Measurements from ENCODE around the gene SLC2A13. TPM values are rescaled to one million over a fixed set of nuclear protein-coding genes. Genes with fewer than 3 reads are reported as not detected.

SLC2A13 gene
- total and polyA plus RNA-seq, 5 donors, result 2.8 to 15.5 (median 7.2) TPM

DNA sequence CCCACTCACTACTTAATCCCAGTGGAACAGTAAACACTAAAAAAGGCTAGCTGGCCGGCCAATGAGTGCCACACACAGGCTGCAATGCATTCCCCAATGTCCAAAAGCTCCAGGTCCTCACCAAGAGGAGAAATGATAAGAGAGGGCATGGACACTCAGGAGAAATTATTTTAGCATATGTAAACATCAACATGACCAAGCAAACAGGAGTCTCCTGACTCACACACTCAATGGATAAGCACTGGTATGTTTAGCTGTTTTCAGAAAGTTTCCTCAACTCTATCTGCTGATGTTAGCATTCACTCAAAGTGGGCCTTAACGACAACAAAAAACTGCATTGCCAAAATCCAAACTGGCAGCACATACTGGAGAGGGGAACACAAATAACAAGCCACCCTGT is 105.0 kb downstream of the SLC2A13 start:
- ATAC-seq (no peak), DNase-seq (no peak)
- Histone ChIP-seq H3K4me3 (ENCODE audit: low read length) (no peak overlapping the region), H3K27ac (ENCODE audit: low read length) (no peak overlapping the region), H3K4me1 (ENCODE audit: control insufficient read depth, insufficient read depth, low read length) (no peaks in the 10 kb centered on the region), H3K9me3 (ENCODE audit: control insufficient read depth, low read length) (no peaks in the 10 kb centered on the region), H3K27me3 (ENCODE audit: control insufficient read depth, insufficient read depth) (no peaks in the 10 kb centered on the region)
- WGBS, result 98% methylated on average over 2 of the region's 2 CpGs
- intact Hi-C loops (cut with DNase I), result no loop called here

DNA sequence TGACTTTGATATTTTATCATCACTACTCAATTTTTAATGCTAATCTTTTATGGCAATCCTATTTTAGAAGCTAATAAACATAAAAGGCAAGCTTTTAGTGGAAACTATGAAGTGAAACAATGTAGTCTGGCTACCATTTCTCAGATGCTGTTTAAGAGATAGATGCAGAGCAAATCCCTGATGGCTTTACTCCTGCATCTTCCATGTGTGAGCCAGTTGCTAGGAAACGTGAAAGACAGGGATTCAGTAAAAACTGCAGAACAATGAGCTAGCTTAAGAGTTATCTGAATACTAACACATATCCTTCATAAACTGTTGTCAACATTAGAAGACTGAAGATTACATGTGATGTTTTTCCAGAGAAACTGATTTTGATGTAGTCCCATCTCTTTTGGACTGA is 112.6 kb downstream of the SLC2A13 start:
- no peaks in the 10 kb centered on the region for H3K9me3 ChIP-seq (ENCODE audit: control insufficient read depth, low read length)
- intact Hi-C loops (cut with DNase I), result loop anchor here in 2 of 4 donors (10.0 kb wide), 2 partner anchors 218 to 228 kb away; no protein-coding TSS in a partner anchor
- H3K4me1 ChIP-seq (ENCODE audit: control insufficient read depth, insufficient read depth, low read length), result no peaks in the 10 kb centered on the region
- H3K27me3 ChIP-seq (ENCODE audit: control insufficient read depth, insufficient read depth), result no peaks in the 10 kb centered on the region
- H3K27ac ChIP-seq (ENCODE audit: low read length), result no peak overlapping the region
- ATAC-seq (no peak), DNase-seq (no peak)
- 70% methylated on average over 1 of the region's 1 CpG for WGBS
- H3K4me3 ChIP-seq (ENCODE audit: low read length), result no peak overlapping the region

DNA sequence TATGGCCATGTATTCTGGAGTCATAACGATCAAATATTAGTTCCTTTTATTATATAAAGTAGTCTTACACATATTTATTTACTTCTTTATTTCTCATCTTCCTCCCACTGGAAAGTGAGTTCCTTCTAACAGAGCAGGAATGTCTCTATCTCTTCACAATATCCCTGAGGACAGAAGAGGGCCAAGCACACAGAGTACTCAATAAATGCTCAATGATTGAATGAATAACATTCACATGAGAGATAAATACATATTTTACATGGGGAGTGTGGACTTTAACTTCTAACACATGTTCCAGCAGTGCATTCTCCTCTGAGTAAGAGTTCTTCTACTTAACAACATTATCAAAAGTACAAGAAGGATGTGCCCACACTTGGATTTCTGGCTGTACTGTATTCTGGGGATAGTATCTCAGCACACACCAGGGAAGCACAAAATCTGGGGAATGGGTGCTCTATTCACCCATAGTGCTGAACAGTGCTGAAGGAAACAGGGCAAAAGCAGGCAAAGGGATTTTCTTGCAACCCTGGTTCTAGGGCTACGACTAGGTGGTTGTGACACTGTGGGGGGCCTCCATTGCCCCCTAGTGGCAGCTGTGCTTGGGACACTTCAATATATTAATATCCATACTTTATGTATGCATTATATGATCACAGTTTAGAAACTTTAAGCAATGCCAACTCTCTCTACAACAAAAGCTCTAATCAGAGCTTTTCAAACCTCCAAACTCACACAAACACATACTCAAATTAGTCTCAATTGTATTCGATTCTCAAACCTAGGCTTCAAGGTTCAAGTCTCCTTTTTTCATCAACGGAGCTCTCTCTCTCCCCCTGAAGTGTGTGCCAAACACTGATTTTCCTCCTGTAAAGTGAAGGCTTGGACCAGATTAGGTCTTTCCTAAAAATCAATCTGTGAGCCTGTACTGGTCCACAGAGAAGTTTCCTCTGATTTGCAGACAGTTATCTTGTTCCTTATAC is 115.5 kb downstream of the SLC2A13 start:
- Histone ChIP-seq H3K4me1 (ENCODE audit: control insufficient read depth, insufficient read depth, low read length) (no peaks in the 10 kb centered on the region), H3K27me3 (ENCODE audit: control insufficient read depth, insufficient read depth) (no peaks in the 10 kb centered on the region), H3K9me3 (ENCODE audit: control insufficient read depth, low read length) (no peaks in the 10 kb centered on the region), H3K27ac (ENCODE audit: low read length) (no peak overlapping the region), H3K4me3 (ENCODE audit: low read length) (no peak overlapping the region)
- intact Hi-C loops (cut with DNase I), result loop anchor here in 2 of 4 donors (10.0 kb wide), 2 partner anchors 216 to 226 kb away; no protein-coding TSS in a partner anchor
- ATAC-seq, result peak; percentile 67 to 83
- 37% methylated on average over 4 of the region's 4 CpGs for WGBS
- peak; percentile 46 to 79 (median 59) for DNase-seq

DNA sequence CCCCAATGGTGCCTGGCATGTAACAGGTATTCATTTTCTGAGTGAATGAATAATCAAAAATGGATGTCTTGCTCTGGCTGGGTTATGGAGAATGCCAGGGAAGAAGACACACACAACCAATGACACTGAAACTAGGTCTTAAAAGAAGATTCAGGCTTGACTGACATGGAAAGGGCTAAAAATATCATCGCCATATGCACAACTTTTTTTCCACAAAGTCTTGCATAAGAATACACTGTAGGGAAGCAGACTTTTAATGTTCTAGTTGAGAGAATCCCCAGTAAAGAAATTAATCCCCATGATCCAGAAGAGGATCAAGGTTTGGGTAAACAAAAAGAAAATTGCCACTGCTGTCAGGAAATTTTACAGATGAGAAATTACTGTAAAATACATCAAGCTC is 116.4 kb downstream of the SLC2A13 start:
- H3K4me3 ChIP-seq (ENCODE audit: low read length), result no peak overlapping the region
- intact Hi-C loops (cut with DNase I), result loop anchor here in 1 of 4 donors (5.0 kb wide), 1 partner anchor 222 kb away; no protein-coding TSS in a partner anchor
- ATAC-seq (no peak), DNase-seq (no peak)
- 95% methylated on average over 1 of the region's 1 CpG for WGBS
- no peaks in the 10 kb centered on the region for H3K9me3 ChIP-seq (ENCODE audit: control insufficient read depth, low read length)
- H3K27ac ChIP-seq (ENCODE audit: low read length), result no peak overlapping the region
- H3K27me3 ChIP-seq (ENCODE audit: control insufficient read depth, insufficient read depth), result no peaks in the 10 kb centered on the region
- H3K4me1 ChIP-seq (ENCODE audit: control insufficient read depth, insufficient read depth, low read length), result no peaks in the 10 kb centered on the region

DNA sequence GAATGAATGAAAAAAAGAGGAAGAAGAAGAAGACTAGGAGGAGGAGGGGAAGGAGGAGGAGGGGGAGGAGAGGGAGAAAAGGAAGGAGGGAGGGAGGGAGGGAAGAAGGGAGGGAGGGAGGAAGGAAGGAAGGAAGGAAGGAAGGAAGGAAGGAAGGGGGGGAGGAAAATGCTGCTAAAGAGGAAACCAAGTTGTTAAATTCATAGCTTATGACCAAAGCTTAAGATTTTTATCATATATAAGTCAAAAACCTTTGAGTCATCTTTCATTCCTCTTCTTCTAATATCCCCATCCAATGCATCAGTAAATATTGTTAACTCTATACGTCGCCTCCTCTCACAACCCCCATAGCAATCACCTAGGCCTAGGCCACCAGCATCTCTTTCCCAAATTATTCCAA is 117.3 kb downstream of the SLC2A13 start:
- ATAC-seq, result no peak
- H3K4me1 ChIP-seq (ENCODE audit: control insufficient read depth, insufficient read depth, low read length), result no peaks in the 10 kb centered on the region
- H3K27me3 ChIP-seq (ENCODE audit: control insufficient read depth, insufficient read depth), result no peaks in the 10 kb centered on the region
- WGBS, result 97% methylated on average over 2 of the region's 2 CpGs
- intact Hi-C loops (cut with DNase I), result loop anchor here in 1 of 4 donors (5.0 kb wide), 1 partner anchor 221 kb away; no protein-coding TSS in a partner anchor
- H3K4me3 ChIP-seq (ENCODE audit: low read length), result no peak overlapping the region
- H3K9me3 ChIP-seq (ENCODE audit: control insufficient read depth, low read length), result no peaks in the 10 kb centered on the region
- no peak overlapping the region for H3K27ac ChIP-seq (ENCODE audit: low read length)
- no peak for DNase-seq

DNA sequence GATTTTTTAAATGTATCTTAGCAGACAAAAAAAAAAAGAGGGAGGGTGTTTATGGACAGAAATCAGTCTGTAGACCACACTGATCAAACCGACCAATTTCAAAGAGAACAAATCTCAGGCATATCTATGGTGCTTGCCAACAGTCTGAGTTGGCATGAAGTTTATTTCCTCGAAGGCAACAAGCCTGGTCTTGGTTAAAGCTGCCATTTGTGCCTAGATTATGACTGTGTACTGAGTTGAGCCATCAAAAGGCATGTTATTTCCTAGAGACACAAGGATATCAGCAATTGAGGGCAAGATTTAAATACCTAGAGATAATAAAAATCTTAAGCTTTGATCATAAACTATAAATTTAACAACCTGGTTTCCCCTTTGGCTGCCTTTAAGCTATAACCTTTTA is 119.2 kb downstream of the SLC2A13 start:
- ATAC-seq (no peak), DNase-seq (no peak)
- Histone ChIP-seq H3K27ac (ENCODE audit: low read length) (no peak overlapping the region), H3K9me3 (ENCODE audit: control insufficient read depth, low read length) (no peaks in the 10 kb centered on the region), H3K27me3 (ENCODE audit: control insufficient read depth, insufficient read depth) (no peaks in the 10 kb centered on the region), H3K4me1 (ENCODE audit: control insufficient read depth, insufficient read depth, low read length) (no peaks in the 10 kb centered on the region), H3K4me3 (ENCODE audit: low read length) (no peak overlapping the region)
- 81% methylated on average over 2 of the region's 2 CpGs for WGBS
- intact Hi-C loops (cut with DNase I), result loop anchor here in 1 of 4 donors (5.0 kb wide), 1 partner anchor 219 kb away; no protein-coding TSS in a partner anchor

DNA sequence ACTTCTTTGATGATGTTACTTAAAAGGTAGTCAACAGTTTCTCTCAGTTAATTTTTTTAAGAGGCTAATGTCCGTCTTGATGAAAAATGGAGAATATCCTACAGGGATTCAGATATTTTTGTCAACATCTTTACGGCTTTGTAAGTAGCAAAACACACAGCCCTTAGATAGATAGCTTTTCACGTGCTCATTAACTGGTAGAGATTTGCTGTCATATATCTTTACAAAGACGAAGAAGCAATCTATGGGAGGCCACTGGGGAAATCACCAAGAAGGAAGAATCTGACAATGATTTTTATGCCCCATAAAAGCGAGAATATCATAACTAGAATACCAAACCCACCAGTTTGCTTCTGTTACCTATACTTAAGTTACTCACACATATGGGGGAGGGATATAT is 121.2 kb downstream of the SLC2A13 start:
- no peak for ATAC-seq
- intact Hi-C loops (cut with DNase I), result loop anchor here in 1 of 4 donors (5.0 kb wide), 1 partner anchor 217 kb away; no protein-coding TSS in a partner anchor
- WGBS, result 89% methylated on average over 5 of the region's 5 CpGs
- H3K4me1 ChIP-seq (ENCODE audit: control insufficient read depth, insufficient read depth, low read length), result no peaks in the 10 kb centered on the region
- no peaks in the 10 kb centered on the region for H3K27me3 ChIP-seq (ENCODE audit: control insufficient read depth, insufficient read depth)
- no peak overlapping the region for H3K4me3 ChIP-seq (ENCODE audit: low read length)
- H3K9me3 ChIP-seq (ENCODE audit: control insufficient read depth, low read length), result no peaks in the 10 kb centered on the region
- no peak for DNase-seq
- no peak overlapping the region for H3K27ac ChIP-seq (ENCODE audit: low read length)

DNA sequence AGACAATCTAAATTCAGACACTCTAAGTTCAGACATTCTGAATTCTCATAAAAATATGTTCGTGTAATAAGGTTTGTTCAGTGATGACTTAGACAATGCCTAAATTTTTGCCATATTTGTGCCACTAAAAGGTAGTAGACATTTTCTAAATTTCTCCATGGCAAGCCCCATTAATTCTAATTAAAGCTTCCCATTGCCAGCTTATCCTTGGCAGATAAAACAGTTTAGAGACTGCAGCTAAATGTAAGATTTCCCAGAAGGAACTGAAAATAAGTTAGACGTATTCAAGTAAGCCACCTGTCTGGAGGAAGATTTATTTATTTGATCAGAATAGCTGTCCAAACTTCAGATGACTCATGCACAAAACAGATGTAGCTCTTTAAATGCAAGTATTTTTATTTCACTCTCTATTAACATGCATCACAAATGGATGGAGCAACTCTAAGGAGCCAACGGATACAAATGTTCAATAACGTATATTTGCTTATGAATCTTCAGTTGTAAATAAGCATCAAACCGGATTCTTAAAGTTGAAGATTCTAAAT is 130.4 kb downstream of the SLC2A13 start:
- Histone ChIP-seq H3K27me3 (ENCODE audit: control insufficient read depth, insufficient read depth) (no peaks in the 10 kb centered on the region), H3K4me3 (ENCODE audit: low read length) (no peak overlapping the region), H3K27ac (ENCODE audit: low read length) (no peak overlapping the region), H3K9me3 (ENCODE audit: control insufficient read depth, low read length) (no peaks in the 10 kb centered on the region), H3K4me1 (ENCODE audit: control insufficient read depth, insufficient read depth, low read length) (no peaks in the 10 kb centered on the region)
- ATAC-seq (no peak), DNase-seq (no peak)
- 89% methylated on average over 5 of the region's 5 CpGs for WGBS
- intact Hi-C loops (cut with DNase I), result no loop called here

DNA sequence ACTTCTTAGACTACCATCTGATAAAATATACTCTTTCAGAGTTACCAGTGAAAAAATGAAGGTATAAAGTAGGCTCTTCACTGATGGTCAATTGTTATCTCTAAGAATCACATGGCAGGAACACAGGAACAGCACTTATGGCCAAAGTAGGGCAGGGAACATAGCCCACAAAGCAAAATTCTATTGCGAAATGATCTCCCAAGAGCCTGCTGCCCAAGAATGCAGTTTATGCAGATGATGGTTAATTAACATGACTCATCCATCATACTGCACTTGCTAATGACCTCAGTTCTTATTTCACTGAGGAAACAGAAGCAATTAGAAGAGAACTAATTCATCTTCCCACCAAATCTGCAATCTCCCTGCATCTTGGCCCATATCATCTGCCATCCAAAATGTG is 133.8 kb downstream of the SLC2A13 start:
- DNase-seq, result no peak
- Histone ChIP-seq H3K9me3 (ENCODE audit: control insufficient read depth, low read length) (no peaks in the 10 kb centered on the region), H3K27me3 (ENCODE audit: control insufficient read depth, insufficient read depth) (no peaks in the 10 kb centered on the region), H3K27ac (ENCODE audit: low read length) (no peak overlapping the region), H3K4me3 (ENCODE audit: low read length) (no peak overlapping the region), H3K4me1 (ENCODE audit: control insufficient read depth, insufficient read depth, low read length) (no peaks in the 10 kb centered on the region)
- ATAC-seq, result no peak
- intact Hi-C loops (cut with DNase I), result no loop called here
- WGBS, result 87% methylated on average over 1 of the region's 1 CpG

DNA sequence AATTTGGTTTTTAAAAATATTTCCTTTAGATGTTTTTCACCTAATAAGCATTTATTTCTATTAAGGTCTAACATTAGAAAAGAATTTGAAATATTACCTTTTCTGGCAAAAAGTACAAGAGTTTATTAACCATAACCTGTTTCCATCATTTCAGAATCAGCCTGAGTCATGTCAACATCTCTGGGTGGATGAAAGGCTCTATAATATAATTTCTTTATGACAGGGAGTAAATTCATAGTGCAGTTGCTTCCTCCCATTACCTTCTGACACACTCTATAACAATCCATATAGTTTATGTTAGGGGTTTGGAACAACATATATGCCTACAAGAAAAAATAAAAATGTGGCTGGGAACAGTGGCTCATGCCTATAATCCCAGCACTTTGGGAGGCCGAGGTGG is 134.5 kb downstream of the SLC2A13 start:
- WGBS, result 93% methylated on average over 1 of the region's 1 CpG

DNA sequence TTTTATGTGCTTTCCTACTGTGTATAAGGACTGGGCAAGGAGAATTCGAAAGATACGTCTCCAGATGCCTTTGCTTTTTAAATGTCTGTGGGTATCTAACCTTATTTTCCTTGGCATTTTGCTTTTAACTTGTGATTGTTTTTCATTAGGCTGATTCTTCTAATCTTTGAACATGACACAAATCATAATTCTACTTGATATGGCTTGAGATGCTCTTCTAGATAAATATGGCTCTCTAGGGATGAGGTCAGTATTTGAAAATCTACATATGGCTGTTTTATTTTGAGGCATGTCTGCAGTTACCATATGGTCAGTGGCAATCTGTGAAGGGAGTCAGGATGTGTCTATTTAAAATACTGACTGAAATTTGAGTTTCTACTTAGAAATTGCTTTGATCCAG is 139.2 kb downstream of the SLC2A13 start:
- ATAC-seq, result no peak
- 66% methylated on average over 2 of the region's 2 CpGs for WGBS
- Histone ChIP-seq H3K9me3 (ENCODE audit: control insufficient read depth, low read length) (no peaks in the 10 kb centered on the region), H3K27ac (ENCODE audit: low read length) (no peak overlapping the region), H3K4me3 (ENCODE audit: low read length) (no peak overlapping the region), H3K27me3 (ENCODE audit: control insufficient read depth, insufficient read depth) (no peaks in the 10 kb centered on the region), H3K4me1 (ENCODE audit: control insufficient read depth, insufficient read depth, low read length) (no peaks in the 10 kb centered on the region)
- intact Hi-C loops (cut with DNase I), result no loop called here
- DNase-seq, result no peak

More for the DNA sequence above, 134.5 kb downstream of the SLC2A13 start:
- no peaks in the 10 kb centered on the region for H3K9me3 ChIP-seq (ENCODE audit: control insufficient read depth, low read length)
- H3K4me1 ChIP-seq (ENCODE audit: control insufficient read depth, insufficient read depth, low read length), result no peaks in the 10 kb centered on the region
- no peak overlapping the region for H3K4me3 ChIP-seq (ENCODE audit: low read length)
- H3K27ac ChIP-seq (ENCODE audit: low read length), result no peak overlapping the region
- no peaks in the 10 kb centered on the region for H3K27me3 ChIP-seq (ENCODE audit: control insufficient read depth, insufficient read depth)
- no peak for ATAC-seq
- intact Hi-C loops (cut with DNase I), result no loop called here
- no peak for DNase-seq

All from right cardiac atrium (tissue), 5 donors.